Breast epithelium (tissue), 4 donors: Measurements from ENCODE around the gene PCDHA10. TPM values are rescaled to one million over a fixed set of nuclear protein-coding genes. Genes with fewer than 3 reads are reported as not detected.
"Not testable (repeated sequence)": the region's sequence is repeated elsewhere in the genome, so short reads cannot be mapped to it uniquely, and the experiment has no call there.

Experiments used
- DNase-seq, 2 donors: peaks; one replicate each; pipeline ENCODE4 v3.0.0-alpha.2; 2019; ENCODE audit warnings: low spot score in 2 of 2
- H3K27ac ChIP-seq, 2 donors: fragments of 200-600 bp; sonication (generic) in 1 of 2; one replicate each; pipeline ENCODE4 v1.5.1; 2016 to 2019; ENCODE audit warnings: mild to moderate bottlenecking in 1 of 2
- H3K27me3 ChIP-seq, 2 donors: fragments of 200-600 bp; sonication (generic) in 1 of 2; one replicate each; pipeline versions ENCODE4 v1.5.1 to v1.6.0; 2017 to 2019; ENCODE audit warnings: control low read depth in 1 of 2, mild to moderate bottlenecking in 1 of 2
- H3K36me3 ChIP-seq: fragments of 200-600 bp; one replicate; pipeline ENCODE4 v1.5.1; 2019
- H3K4me1 ChIP-seq, 2 donors: fragments of 200-600 bp; sonication (generic); one replicate each; pipeline ENCODE4 v1.5.1; 2016 to 2019; ENCODE audit warnings: control low read depth in 1 of 2
- H3K4me3 ChIP-seq, 3 donors: fragments of 200-600 bp; sonication (generic); 1 replicate in 2 of 3; 2 replicates in 1 of 3; pipeline ENCODE4 v1.5.1; 2016 to 2019; ENCODE audit warnings: mild to moderate bottlenecking in 3 of 3, moderate library complexity in 2 of 3
- H3K9me3 ChIP-seq, 2 donors: fragments of 200-600 bp; sonication (generic) in 1 of 2; one replicate each; pipeline ENCODE4 v1.5.1; 2016 to 2019; ENCODE audit warnings: control low read depth in 1 of 2
- POLR2A ChIP-seq: fragments of 450-650 bp; IDR thresholded peaks from one replicate; pipeline ENCODE4 v1.6.1; 2016; ENCODE audit warnings: antibody characterized with exemption, mild to moderate bottlenecking, moderate library complexity
- POLR2AphosphoS5 ChIP-seq, 3 donors: sonication (generic); formaldehyde crosslinking; IDR thresholded peaks; one replicate each; pipeline ENCODE4 v1.6.1; 2017; ENCODE audit warnings: antibody characterized with exemption in 3 of 3
- intact Hi-C: fragments of 100-400 bp; cut with DNase I; formaldehyde crosslinking; loops from one replicate; pipeline ENCODE4 v1.15.1; 2023; ENCODE audit warnings: low total_unique reads
- total RNA-seq, 3 donors: library from RNA; depleted of rRNA; stranded (reverse); fragments of >200 nt; gene quantifications; one replicate each; pipeline ENCODE4 v1.1.0, GENCODE V29; 2016
- TF ChIP-seq, protein P1 (sequence below), 3 donors: fragments of 450-650 bp; IDR thresholded peaks; one replicate each; pipeline ENCODE4 v1.5.1; 2016 to 2017; ENCODE audit warnings: antibody characterized with exemption in 3 of 3, mild to moderate bottlenecking in 3 of 3, moderate library complexity in 3 of 3

PCDHA10 gene
- total RNA-seq, 3 donors from 2014 or later: 0.64 to 6.4 (median 4.9) TPM

DNA sequence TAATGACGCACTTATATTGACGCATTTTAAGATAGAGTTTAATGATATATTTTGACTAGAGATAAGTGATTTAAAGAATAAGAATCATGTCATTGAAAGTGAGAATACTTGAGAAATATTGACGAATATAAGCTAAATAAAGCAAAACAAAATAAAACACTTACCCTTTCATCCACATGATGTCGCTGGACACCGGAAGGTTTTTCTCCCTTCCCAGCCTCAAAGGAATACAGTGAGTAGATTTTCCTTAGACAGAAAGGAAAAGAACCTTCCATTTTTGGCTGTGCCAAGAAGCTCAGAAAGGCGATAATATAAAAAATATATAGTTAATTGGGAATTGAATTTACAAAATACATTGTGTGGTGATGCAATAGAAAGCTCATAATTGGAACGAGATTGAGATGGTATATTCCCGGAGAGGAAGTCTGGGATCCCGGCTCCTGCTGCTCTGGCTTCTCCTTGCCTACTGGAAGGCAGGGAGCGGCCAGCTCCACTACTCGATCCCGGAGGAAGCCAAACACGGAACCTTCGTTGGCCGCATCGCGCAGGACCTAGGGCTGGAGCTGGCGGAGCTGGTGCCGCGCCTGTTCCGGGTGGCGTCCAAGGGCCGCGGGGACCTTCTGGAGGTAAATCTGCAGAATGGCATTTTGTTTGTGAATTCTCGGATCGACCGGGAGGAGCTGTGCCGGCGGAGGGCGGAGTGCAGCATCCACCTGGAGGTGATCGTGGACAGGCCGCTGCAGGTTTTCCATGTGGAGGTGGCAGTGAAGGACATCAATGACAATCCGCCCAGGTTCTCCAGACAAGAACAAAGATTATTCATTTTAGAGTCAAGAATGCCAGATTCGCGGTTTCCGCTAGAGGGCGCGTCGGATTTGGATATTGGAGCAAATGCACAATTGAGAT lies 34.1 kb upstream of the PCDHA10 start, which contains the start of gene PCDHA5:
Gene PCDHA5, plus strand, starts transcription at position 239 of the 906 bp plus-strand sequence.
- no peaks in the 10 kb centered on the region for H3K27me3 ChIP-seq
- H3K27ac ChIP-seq: no peak within 1 kb of the TSS
- intact Hi-C loops: no loop called here
- TF ChIP-seq, protein P1, sequence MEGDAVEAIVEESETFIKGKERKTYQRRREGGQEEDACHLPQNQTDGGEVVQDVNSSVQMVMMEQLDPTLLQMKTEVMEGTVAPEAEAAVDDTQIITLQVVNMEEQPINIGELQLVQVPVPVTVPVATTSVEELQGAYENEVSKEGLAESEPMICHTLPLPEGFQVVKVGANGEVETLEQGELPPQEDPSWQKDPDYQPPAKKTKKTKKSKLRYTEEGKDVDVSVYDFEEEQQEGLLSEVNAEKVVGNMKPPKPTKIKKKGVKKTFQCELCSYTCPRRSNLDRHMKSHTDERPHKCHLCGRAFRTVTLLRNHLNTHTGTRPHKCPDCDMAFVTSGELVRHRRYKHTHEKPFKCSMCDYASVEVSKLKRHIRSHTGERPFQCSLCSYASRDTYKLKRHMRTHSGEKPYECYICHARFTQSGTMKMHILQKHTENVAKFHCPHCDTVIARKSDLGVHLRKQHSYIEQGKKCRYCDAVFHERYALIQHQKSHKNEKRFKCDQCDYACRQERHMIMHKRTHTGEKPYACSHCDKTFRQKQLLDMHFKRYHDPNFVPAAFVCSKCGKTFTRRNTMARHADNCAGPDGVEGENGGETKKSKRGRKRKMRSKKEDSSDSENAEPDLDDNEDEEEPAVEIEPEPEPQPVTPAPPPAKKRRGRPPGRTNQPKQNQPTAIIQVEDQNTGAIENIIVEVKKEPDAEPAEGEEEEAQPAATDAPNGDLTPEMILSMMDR (IDR thresholded peaks at IDR 0.05): peak in 1 of 3 donors; percentile 14
- TF ChIP-seq POLR2AphosphoS5 (IDR thresholded peaks at IDR 0.05) (no peak), POLR2A (no peak)
- H3K4me1 ChIP-seq: no peaks in the 10 kb centered on the region
- H3K4me3 ChIP-seq: peak within 1 kb of the TSS in 2 of 3 donors; percentile 19 to 32
- no peak for DNase-seq
- H3K36me3 ChIP-seq: no peaks in the 10 kb centered on the region
- H3K9me3 ChIP-seq: peaks cover 29 to 56% of the 10 kb centered on the region in 2 donors

DNA sequence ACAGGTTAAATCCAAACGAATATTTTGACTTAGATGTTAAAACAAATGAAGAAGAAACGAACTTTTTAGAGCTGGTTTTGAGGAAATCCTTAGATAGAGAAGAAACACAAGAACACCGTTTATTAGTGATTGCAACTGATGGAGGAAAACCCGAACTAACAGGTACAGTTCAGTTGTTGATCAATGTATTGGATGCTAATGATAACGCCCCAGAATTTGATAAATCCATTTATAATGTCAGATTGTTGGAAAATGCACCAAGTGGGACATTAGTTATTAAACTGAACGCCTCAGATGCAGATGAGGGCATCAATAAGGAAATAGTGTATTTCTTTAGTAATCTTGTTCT lies 33.4 kb upstream of the PCDHA10 start:
- no peak overlapping the region for H3K27ac ChIP-seq
- no peaks in the 10 kb centered on the region for H3K27me3 ChIP-seq
- intact Hi-C loops: no loop called here
- no peaks in the 10 kb centered on the region for H3K4me1 ChIP-seq
- H3K9me3 ChIP-seq: peaks cover 22 to 50% of the 10 kb centered on the region in 2 donors
- no peaks in the 10 kb centered on the region for H3K36me3 ChIP-seq
- TF ChIP-seq POLR2A (no peak), POLR2AphosphoS5 (IDR thresholded peaks at IDR 0.05) (no peak)
- TF ChIP-seq, protein P1 (IDR thresholded peaks at IDR 0.05): peak in 1 of 3 donors; percentile 1
- no peak overlapping the region for H3K4me3 ChIP-seq
- no peak for DNase-seq

DNA sequence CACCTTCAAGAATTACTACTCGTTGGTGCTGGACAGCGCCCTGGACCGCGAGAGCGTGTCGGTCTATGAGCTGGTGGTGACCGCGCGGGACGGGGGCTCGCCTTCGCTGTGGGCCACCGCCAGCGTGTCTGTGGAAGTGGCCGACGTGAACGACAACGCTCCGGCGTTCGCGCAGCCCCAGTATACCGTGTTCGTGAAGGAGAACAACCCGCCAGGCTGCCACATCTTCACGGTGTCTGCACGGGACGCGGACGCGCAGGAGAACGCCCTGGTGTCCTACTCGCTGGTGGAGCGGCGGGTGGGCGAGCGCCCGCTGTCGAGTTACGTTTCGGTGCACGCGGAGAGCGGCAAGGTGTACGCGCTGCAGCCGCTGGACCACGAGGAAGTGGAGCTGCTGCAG lies 32.7 kb upstream of the PCDHA10 start:
- DNase-seq, H3K27me3 ChIP-seq, intact Hi-C loops, H3K27ac ChIP-seq, H3K4me3 ChIP-seq, H3K36me3 ChIP-seq, H3K4me1 ChIP-seq: not testable (repeated sequence)
- H3K9me3 ChIP-seq: peaks cover 22 to 50% of the 10 kb centered on the region in 2 donors

DNA sequence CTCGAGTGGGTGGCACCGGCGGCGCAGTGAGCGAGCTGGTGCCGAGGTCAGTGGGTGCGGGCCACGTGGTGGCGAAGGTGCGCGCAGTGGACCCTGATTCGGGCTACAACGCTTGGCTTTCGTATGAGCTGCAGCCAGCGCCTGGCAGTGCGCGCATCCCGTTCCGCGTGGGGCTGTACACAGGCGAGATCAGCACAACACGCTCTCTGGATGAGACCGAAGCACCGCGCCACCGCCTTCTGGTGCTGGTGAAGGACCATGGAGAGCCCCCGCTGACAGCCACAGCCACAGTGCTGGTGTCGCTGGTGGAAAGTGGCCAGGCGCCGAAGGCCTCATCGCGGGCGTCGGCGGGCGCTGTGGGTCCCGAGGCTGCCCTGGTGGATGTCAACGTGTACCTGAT lies 32.2 kb upstream of the PCDHA10 start:
- H3K4me3 ChIP-seq: no peak overlapping the region
- no peaks in the 10 kb centered on the region for H3K4me1 ChIP-seq
- H3K27ac ChIP-seq: no peak overlapping the region
- intact Hi-C loops: no loop called here
- TF ChIP-seq, protein P1 (IDR thresholded peaks at IDR 0.05): no peak
- no peak for TF ChIP-seq POLR2A
- TF ChIP-seq POLR2AphosphoS5 (IDR thresholded peaks at IDR 0.05): no peak
- no peak for DNase-seq
- peaks cover 27 to 53% of the 10 kb centered on the region in 2 donors for H3K9me3 ChIP-seq
- no peaks in the 10 kb centered on the region for H3K36me3 ChIP-seq
- no peaks in the 10 kb centered on the region for H3K27me3 ChIP-seq

DNA sequence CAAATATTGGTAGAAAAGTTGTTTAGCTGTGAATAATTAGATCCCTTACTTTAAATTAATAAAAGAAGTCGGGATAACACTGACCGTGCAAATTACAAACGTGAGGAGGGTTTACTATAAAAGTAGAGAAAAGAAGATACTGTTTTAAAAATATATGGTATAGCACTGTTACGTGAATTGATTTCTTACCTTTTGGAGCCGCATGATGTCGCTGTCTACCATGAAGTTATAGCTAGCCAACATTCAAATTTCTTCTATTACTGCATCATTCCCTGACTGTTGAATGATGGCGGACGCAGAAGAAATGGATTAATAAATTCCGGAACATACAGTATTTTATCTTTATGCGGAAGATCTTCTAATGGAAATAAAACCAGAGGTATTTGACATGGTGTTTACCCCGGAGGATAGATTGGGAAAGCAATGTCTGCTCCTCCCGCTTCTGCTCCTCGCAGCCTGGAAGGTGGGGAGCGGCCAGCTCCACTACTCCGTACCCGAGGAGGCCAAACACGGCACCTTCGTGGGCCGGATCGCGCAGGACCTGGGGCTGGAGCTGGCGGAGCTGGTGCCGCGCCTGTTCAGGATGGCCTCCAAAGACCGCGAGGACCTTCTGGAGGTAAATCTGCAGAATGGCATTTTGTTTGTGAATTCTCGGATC lies 27.9 kb upstream of the PCDHA10 start, which contains the start of gene PCDHA6:
Gene PCDHA6, plus strand, starts transcription at position 257 of the 658 bp plus-strand sequence. Its CDS starts 132 bp downstream, at position 389.
- intact Hi-C loops: no loop called here
- Histone ChIP-seq H3K27ac (peak within 1 kb of the TSS in 1 of 2 donors; percentile 25), H3K4me1 (no peaks in the 10 kb centered on the region), H3K27me3 (no peaks in the 10 kb centered on the region), H3K4me3 (peak within 1 kb of the TSS in 2 of 3 donors; percentile 41 to 62), H3K9me3 (peaks cover 35 to 66% of the 10 kb centered on the region in 2 donors), H3K36me3 (no peaks in the 10 kb centered on the region)
- TF ChIP-seq, protein P1 (IDR thresholded peaks at IDR 0.05): no peak
- no peak for TF ChIP-seq POLR2AphosphoS5 (IDR thresholded peaks at IDR 0.05)
- no peak for TF ChIP-seq POLR2A
- DNase-seq: no peak
